ENCODE measurements around the gene RALA.
"Not testable (repeated sequence)": the region's sequence is repeated elsewhere in the genome, so short reads cannot be mapped to it uniquely, and the experiment has no call there.

RALA gene

DNA sequence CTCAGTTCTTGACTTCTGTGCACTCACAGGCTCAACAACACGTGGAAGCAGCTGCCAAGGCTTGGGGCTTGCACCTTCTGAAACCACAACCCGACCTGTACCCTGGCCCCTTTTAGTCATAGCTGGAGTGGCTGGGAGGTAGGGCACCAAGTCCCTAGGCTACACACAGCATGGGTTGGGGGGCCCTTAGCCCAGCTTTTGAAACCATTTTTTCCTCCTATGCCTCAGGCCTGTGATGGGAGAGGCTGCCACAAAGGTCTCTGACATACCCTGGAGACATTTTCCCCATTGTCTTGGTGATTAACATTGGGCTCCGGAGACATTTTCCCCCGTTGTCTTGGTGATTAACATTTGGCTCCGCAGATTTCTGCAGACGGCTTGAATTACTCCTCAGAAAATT is 38.6 kb downstream of the RALA start:
- TF ChIP-seq, protein P1, sequence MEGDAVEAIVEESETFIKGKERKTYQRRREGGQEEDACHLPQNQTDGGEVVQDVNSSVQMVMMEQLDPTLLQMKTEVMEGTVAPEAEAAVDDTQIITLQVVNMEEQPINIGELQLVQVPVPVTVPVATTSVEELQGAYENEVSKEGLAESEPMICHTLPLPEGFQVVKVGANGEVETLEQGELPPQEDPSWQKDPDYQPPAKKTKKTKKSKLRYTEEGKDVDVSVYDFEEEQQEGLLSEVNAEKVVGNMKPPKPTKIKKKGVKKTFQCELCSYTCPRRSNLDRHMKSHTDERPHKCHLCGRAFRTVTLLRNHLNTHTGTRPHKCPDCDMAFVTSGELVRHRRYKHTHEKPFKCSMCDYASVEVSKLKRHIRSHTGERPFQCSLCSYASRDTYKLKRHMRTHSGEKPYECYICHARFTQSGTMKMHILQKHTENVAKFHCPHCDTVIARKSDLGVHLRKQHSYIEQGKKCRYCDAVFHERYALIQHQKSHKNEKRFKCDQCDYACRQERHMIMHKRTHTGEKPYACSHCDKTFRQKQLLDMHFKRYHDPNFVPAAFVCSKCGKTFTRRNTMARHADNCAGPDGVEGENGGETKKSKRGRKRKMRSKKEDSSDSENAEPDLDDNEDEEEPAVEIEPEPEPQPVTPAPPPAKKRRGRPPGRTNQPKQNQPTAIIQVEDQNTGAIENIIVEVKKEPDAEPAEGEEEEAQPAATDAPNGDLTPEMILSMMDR (IDR thresholded peaks at IDR 0.05; ENCODE audit: extremely low read depth, missing control alignments): no peak
- no peak for DNase-seq (ENCODE audit: low spot score)

DNA sequence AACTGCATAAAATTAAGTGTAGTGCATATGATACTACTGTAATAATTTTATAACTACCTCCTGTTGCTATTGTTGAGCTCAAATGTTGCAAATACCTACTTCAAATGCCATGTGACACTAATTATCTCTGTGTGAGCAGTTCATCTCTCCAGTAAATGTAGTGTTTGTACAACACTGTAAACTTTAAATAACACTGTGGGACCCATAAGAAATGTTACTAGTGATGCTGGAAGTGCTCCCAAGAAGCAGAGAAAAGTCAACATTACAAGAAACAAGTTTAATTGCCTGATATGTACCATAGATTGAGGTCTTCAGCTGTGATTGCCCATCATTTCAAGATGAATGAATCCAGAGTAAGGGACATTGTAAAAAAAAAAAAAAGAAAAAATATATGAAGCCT is 39.9 kb downstream of the RALA start:
- no peak for DNase-seq (ENCODE audit: low spot score)
- TF ChIP-seq, protein P1 (IDR thresholded peaks at IDR 0.05; ENCODE audit: extremely low read depth, missing control alignments): no peak

DNA sequence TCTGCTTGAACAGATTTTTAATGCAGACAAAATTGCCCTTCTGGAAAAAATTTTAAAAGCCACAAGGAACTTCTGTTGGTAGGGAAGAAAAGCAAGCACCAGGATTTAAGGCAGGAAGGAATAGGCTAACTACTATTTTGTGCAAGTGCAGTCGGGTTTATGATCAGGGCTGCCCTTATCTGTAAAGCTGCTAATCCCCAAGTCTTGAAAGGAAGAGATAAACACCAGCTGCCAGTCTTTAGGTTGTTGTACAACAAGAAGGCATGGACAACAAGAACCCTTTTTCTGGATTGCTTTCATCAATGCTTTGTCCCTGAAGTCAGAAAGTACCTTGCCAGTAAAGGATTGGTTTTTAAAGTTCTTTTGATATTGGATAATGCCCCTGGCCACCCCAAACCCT is 40.7 kb downstream of the RALA start:
- DNase-seq (ENCODE audit: low spot score): no peak

DNA sequence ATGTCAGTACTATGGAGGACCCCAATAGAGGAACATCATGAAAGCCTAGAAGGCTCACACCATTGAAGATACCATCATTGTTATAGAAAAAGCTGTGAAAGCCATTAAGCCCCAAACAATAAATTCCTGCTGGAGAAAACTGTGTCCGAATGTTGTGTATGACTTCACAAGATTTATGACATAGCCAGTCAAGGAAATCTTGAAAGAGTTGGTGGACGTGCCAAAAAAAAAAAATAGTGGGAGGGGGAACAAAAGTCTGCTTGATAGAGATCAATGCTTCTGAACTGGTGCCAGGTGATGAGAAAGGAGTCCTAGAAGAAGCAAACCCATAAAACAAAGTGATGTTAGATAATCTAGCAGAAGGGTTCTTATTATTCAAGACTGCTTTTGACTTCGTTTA is 41.2 kb downstream of the RALA start:
- TF ChIP-seq, protein P1 (IDR thresholded peaks at IDR 0.05; ENCODE audit: extremely low read depth, missing control alignments): no peak
- DNase-seq (ENCODE audit: low spot score): no peak

More for the DNA sequence above, 40.7 kb downstream of the RALA start:
- TF ChIP-seq, protein P1 (IDR thresholded peaks at IDR 0.05; ENCODE audit: extremely low read depth, missing control alignments): no peak

DNA sequence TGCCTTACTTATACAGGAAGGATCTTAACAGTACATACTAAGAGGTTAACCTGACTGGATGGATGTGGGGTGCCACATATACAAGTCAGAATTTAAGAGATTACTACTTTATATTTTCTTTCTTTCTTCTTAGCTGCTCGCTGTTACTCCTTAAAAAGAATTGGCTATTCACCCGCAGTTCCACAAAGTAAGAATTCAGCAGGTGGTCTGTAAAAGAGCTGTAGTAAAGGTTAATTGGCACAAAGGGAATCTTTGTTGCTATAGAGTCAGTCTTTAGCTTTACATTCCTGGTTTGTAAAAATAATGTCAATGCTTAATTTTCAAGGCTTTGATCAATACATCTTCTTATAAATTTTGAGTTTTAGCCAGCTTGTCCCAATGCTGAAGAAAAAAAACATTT is 43.2 kb downstream of the RALA start:
- DNase-seq (ENCODE audit: low spot score): no peak
- TF ChIP-seq, protein P1 (IDR thresholded peaks at IDR 0.05; ENCODE audit: extremely low read depth, missing control alignments): no peak

DNA sequence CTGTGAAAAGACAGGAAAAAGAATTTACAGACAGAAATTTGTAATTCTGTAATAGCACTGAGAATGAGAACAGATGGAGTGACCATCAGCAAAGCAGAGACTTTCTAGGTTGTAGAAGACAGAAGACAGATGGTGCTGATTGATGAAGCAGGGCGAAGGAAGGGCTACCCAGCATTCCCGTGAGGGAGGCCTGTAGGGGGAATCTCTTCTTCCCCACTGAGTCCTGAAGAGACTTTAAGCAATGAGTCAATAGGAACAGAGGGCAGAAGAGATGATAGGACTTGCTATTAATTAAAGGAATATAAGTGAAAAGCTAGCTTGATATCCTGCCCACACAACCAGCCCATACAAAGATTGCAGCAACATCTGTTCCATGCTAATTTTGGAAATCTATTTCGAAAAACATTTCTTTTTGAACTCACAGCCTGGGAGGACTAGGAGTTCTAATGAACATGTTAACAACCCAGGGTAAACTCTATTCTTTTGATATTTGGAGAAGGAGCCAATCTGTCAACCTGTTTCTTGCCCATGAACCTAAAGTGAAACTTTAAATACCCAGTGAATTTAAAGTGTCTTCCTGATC is 44.1 kb downstream of the RALA start:
- DNase-seq (ENCODE audit: low spot score): no peak
- TF ChIP-seq, protein P1 (IDR thresholded peaks at IDR 0.05; ENCODE audit: extremely low read depth, missing control alignments): no peak

DNA sequence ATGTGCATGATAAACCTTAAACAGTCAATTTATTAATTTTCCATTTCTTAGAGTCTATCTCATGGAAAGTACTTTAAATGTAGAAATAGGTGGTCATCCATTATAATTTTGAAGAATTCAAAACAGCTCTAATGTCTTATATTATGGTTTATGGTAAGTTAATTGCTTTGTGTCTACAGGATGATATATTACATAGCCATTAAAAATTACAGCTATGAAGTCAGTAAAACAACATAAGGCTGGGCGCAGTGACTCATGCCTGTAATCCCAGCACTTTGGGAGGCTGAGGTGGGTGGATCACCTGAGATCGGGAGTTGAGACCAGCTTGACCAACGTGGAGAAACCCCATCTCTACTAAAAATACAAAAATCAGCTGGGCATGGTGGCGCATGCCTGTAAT is 44.9 kb downstream of the RALA start:
- DNase-seq (ENCODE audit: low spot score): not testable (repeated sequence)

DNA sequence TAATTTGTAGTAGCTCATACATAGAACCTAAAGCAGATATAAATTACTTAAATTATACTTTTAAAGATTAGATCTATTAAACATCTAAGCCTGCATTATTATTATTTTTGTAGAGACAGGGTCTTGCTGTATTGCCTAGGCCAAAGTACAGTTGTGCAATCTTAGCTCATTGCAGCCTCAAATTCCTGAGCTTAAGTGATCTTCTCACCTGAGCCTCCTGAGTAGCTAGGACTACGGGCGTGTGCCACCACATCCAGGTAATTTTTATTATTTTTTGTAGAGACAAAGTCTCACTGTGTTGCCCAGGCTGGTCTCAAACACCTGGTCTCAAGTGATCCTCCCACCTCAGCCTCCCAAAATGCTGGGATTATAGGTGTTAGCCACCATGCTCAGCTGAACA is 46.7 kb downstream of the RALA start:
- no peak for DNase-seq (ENCODE audit: low spot score)
- TF ChIP-seq, protein P1 (IDR thresholded peaks at IDR 0.05; ENCODE audit: extremely low read depth, missing control alignments): no peak
